Stimulated activated CD4-positive, alpha-beta T cell treated with anti-CD3 and anti-CD28 coated beads, Interleukin-12 subunit alpha, Interleukin-12 subunit beta, amount 100 ng/mL, for 24 hours (primary cell): Measurements from ENCODE around the gene PIEZO2.

Experiments used
- DNase-seq, 2 experiments: peaks; one replicate each; pipeline ENCODE4 v3.0.0-alpha.2; 2020; ENCODE audit warnings: low read depth in 2 of 2

The PIEZO2 gene

DNA sequence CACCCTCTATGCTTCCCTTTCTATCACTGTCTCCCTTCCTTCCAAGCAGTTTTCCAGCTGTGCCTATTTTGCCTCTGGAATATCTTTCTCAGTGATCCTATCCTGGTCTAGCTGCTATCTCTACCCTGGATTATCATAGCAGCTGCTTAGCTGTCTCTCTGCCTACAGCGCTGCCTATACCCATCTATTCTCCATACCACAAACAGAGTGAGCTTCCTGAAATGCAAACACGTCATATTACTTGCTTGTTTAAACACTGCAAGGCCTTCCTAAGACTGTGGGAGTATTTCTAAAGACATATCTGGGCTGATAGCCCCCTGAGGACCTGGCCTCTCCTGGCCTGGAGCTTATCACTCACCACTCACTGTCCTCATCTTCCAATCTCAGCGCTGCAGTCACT lies 403.4 kb downstream of the PIEZO2 start:
- no peak for DNase-seq

GRCh38 chr18:10745219-10745618 lies 404.1 kb downstream of the PIEZO2 start:
- no peak for DNase-seq

DNA sequence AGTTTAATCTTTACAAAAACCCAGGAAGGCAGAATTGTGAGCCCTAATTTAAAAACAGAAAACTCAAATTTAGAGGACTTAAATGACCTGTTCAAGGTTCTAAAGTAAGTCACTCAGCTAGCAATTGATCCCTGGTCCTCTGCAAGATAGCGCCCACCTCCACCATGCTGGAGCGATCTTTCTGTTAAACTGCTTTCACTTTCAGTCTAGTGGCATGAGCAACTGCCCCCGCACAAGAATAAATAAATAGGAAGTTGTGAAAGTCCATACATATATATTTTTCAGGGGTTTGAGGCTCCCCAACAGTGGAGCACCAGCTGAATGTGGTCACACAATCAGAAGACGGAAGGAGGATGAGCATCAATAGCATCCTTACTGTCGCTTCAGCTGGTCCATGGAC lies 405.6 kb downstream of the PIEZO2 start:
- DNase-seq: no peak

DNA sequence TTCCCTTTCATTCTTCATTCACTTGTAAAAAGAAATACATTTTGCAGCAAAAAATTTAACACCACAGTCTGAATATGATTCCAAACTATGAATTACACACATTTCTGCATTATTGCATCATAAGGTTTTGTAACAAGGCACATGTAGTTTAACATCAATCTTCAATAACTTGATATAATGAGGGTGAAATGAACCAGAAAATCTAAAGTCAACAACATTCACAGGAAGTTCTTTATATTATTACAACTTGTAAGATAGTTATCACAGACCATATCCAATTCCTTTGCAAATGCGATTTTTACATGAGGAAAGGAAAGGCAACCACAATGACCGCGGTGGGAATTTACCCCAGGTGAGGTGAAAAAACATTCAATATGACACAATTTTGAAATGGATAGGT lies 410.2 kb downstream of the PIEZO2 start:
- DNase-seq: no peak

DNA sequence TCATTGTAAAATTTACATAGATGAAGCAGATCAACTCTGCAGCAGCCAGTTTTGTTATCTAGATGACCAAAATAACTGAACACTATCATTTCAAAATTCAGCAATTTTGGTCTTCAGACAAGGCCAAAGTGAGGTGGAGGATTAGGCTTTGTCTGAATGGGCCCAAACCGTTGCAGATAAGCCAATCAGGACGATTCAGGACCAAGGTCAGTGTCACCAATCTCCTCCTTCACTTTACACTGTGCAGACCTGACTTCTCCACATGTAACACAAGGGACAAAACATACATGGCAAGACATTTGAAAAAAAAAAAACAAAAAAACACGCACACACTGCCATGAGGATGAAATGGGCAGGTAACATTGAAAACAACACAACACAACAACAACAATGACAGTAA lies 412.4 kb downstream of the PIEZO2 start:
- DNase-seq: no peak

GRCh38 chr18:10732990-10733389 lies 416.4 kb downstream of the PIEZO2 start:
- DNase-seq: no peak

DNA sequence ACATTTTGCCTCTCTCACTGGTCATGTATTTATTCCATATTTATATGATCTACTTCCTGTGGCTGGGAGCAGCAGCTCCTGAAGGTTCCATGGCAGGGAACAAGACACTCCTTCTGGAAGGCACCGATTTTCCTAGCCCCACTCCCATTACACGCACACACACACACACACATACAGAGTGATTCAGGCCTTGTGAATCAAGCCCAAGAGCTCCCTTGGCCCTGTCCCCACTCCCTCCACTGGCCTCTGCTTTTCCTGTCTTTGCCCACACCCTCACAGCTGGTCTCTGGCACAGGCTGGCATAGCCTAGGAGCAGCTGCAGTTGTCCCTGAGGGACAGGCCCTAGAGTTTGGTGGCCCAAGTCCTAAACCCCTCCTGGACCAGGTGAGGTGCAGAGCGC lies 421.9 kb downstream of the PIEZO2 start:
- DNase-seq: no peak

- no peak for DNase-seq
These were observed 422.9 kb downstream of the PIEZO2 start for GRCh38 chr18:10726198-10727068.

DNA sequence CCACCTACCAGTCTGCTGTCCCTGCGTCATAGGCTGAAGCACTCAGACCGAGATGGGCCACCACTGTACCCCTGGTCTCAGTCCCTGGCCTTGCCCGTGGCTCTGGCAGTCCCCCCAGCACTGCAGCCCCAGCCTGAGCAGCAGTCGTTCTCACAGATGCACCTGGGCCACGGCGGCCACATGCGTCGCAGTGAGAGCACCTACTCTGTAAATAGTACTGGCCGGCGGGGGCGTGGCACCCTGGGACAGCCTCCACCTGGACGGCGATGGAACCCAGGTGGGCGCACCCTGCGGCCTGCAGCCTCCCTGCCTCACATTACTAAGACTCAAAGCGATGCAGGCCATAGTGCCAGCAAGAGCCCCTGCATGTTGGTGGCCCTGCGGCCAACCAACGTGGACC lies 424.7 kb downstream of the PIEZO2 start:
- no peak for DNase-seq

DNA sequence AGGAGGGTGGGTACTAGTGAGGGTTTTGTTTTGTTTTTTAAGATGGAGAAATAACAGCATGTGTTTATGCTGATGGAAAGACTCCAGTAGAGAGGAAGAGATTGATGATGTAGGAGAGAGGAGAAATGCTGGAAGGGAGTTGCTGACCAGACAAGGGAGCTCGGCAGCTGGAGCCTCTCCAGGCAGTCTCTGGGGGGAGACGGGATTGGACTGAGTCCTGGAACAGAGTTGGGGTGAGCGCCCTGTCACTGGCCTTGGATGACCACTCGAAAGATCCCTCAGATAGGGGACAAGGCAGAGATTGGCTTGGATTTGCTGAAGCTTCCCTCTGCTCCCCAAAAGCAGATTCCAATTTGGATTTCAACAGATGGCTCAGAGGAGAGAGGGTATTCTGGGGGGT lies 425.9 kb downstream of the PIEZO2 start:
- DNase-seq: no peak

- DNase-seq: no peak
These were observed 430.6 kb downstream of the PIEZO2 start for GRCh38 chr18:10718809-10719208.

DNA sequence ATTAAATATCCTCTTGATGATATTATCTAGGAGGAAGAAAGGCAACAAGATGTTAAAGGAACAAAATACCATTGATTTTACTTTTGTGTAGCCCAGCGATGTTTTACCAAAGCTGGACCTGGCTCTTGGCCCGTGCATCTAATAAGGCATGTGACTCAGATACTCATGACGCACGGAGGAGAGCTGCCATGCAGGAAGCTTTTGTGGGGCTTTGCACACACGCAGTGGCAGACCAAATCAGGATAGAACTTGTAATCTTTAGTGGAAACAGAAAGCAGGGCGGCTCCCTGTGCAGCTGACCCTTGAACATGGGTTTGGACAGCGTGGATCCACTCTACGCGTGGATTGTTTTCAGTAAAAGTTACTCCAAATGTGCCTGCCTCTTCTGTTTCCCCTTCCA lies 433.6 kb downstream of the PIEZO2 start:
- no peak for DNase-seq

DNA sequence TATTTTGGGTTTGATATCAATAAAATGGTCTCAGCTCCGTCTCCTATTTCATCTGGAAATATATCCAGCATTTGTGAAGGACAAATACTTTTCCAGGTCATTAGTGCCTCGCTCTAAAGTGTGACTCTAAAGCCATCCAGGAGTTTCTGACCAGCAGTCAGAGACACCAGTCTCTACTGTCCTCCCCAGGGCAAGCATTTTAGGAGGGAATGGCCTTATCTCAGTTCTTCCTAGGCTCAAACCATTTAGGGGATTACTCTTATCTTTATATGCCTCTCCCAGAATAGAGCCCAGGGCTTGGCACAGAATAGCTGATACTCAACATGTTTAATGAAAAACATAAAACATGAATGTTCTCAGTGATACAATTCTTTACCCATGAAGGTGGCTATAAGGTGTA lies 436.0 kb downstream of the PIEZO2 start:
- no peak for DNase-seq

DNA sequence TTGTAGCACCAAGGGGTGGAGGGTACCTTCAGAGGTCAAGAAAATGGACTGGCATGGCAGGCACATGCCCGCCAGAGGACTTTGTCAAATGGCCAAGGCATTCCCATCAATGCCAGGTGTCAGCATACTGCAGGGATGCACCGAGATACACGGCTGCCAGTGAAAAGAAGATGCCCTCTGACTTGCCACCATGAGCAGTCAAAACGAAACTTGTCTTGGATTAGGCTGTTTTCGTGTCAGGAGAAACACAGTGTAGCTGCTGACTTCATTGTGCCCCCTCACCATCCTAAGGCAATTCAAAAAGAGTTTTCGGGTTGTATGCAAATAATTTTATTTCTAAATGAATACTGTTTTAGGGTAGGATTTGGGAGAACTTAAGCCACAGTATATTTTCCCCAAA lies 442.1 kb downstream of the PIEZO2 start:
- DNase-seq: no peak

DNA sequence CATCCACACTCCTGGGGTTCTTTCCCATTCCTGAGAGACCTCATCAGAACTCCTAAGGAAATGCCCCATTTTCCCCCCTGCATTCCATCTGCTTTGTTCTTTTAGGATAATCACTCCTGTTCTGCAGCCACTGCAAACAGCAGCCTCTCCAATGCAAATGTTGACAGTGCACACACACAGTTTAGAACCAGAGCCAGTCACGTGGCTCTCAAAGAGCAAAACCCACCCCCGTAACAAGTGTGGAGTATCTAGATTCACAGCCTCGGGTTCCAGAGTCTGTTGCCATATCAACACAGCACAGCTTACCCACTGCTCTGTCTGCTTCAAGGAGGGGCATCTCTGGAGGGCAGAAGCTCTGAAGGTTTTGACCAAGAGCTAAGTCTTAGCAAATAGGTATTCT lies 443.6 kb downstream of the PIEZO2 start:
- DNase-seq: no peak

DNA sequence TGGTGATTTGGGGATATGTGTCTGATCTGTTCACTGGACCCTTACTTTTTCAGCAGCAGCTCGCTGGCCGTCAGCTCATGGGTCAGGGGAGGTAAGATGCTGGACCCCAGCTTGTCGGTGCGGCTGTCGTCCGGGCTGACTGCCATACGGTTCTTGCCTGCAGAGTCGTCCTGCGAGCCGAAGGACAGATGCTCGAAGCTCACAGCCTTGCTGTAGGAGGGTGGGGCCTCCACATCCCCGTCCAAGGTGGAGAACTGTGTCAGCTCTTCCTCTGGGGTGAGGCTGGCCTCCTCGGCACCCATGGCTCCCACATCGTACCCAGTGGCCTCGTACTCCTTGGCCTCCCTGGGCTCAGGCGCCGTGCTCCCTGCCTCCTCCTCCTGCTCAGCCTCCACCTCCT lies 444.1 kb downstream of the PIEZO2 start:
- no peak for DNase-seq

- no peak for DNase-seq
These were observed 447.2 kb downstream of the PIEZO2 start for GRCh38 chr18:10702206-10702605.

GRCh38 chr18:10690366-10690765 lies 459.0 kb downstream of the PIEZO2 start:
- DNase-seq: no peak

- no peak for DNase-seq
These were observed 459.4 kb downstream of the PIEZO2 start for GRCh38 chr18:10690035-10690329.

GRCh38 chr18:10689236-10690034 lies 459.9 kb downstream of the PIEZO2 start:
- DNase-seq: no peak

- no peak for DNase-seq
These were observed 460.6 kb downstream of the PIEZO2 start for GRCh38 chr18:10688766-10689165.

DNA sequence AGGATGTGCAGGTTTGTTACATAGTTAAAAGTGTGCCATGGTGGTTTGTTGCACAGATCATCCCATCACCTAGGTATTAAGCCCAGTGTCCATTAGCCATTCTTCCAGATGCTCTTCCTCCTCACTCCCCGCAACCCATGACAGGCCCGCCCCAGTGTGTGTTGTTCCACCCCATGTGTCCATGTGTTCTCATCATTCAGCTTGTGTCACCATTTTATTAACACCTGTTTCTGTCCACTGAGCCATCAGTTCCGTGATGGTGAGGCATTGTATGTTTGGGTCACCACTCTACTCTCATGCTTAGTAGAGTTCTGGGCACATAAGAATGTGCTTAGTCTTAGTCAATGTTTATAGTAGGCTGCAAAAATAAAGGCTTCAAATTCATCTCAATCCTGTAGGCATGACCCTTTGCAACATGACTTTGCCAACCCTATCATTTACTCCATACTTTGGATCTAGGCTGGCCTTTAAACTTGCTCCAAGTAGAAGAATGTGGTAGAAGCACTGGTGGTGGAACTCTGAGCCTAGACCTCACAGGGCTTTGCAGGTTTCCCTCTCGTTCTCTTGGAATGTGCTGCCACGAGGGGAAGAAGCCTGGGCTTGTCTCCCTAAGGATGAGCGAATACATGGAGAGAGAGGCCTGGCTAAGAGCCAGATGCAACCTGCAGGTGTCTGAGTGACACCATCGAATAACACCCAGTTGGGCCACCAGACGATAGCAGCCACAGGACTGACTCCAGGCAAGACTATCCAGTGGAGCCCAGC lies 462.0 kb downstream of the PIEZO2 start:
- no peak for DNase-seq

DNA sequence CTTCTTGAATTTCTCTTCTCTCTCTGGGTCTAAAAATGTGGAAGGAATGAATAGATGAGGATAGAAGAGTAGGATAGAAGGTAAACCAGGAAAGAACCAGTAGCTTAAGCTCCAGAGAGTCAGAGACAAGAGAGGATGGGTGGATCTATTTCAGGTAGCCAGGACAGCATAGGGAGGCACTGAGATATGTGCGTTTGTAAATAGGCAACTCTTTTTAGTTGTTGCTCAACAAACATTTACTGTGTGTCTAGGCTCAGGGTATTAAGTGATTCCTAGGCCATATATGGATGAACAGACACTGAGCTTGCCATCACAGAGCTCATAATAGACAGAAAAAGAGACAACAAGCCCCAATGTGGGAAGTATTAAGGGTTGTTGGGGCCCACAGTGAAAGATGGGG lies 463.1 kb downstream of the PIEZO2 start:
- DNase-seq: no peak
